Measurements from ENCODE around the gene ANKFY1. TPM values are rescaled to one million over a fixed set of nuclear protein-coding genes. Genes with fewer than 3 reads are reported as not detected.

Gene ANKFY1
- total and polyA plus RNA-seq, 2 donors (not counting 3 experiments of a cell fraction or from before 2014, with no cell fraction given) = 30.6 to 51.1 TPM

DNA sequence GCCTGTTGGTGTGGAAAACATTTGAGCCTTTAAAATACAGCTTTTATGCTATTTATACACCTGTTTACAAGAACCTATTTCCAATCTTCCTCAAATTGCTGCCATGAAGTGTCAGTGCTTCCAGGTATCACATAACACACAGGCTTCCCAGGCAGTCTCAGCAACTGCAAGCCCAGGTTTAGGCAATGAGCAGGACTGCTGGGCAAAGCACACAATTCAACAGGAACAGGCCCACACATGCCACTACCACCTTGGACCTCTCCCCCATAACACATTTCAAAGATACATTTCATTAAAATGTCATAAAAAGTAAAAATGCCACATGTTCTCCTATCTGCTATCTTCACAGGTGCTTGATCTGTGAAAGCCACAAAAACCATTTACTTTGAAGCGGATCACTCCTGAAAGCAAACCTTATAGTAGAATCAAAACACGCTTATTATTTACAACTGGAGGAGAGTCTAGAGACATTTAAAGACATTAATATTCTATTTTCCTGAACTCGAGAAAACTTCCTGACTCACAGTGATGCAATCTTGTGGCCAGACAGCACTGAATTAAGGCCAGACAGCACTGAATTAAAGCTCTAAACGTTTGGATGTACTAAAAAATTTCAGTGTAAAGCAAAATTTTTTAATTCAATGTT, 31.5 kb downstream of the ANKFY1 start:
- POLR2A ChIA-PET = interaction anchor here (0.7 kb wide), 1 partner anchor 10 kb away, joined by 3 read pairs; no protein-coding TSS in a partner anchor
- Histone ChIP-seq H3K27ac (ENCODE audit: insufficient read depth, low read depth, low read length) (no peak overlapping the region), H3K4me1 (ENCODE audit: control insufficient read depth, extremely low read depth, insufficient read depth, low read length) (peaks cover 17% of the 10 kb centered on the region), H3K9me3 (replicated peaks; ENCODE audit: control insufficient read depth, insufficient read depth, low read length) (no peaks in the 10 kb centered on the region), H2AFZ (ENCODE audit: low read depth, low read length) (no peak overlapping the region), H3K9ac (replicated peaks; ENCODE audit: extremely low read depth, insufficient read depth, low read length) (no peak overlapping the region), H3K36me3 (ENCODE audit: control insufficient read depth in 2 of 2, extremely low read depth in 1 of 2, insufficient read depth in 2 of 2, low read length in 2 of 2) (peaks cover 5 to 7% of the 10 kb centered on the region in 2 experiments), H3K27me3 (ENCODE audit: control insufficient read depth in 2 of 2, insufficient read depth in 2 of 2, low read length in 2 of 2) (no peaks in the 10 kb centered on the region), H3K79me2 (ENCODE audit: control insufficient read depth, insufficient read depth, low read length) (peaks cover 3% of the 10 kb centered on the region), H3K4me2 (ENCODE audit: insufficient read depth, low read length) (no peak overlapping the region), H3K9me1 (replicated peaks; ENCODE audit: control insufficient read depth, extremely low read depth, insufficient read depth, low read length) (no peaks in the 10 kb centered on the region), H4K20me1 (replicated peaks; ENCODE audit: control insufficient read depth, extremely low read depth, insufficient read depth, low read length) (no peaks in the 10 kb centered on the region), H3K4me3 (replicated peaks in 1 of 3; ENCODE audit: insufficient read depth in 1 of 3, low read depth in 1 of 3, low read length in 3 of 3) (no peak overlapping the region)
- FAIRE-seq (no peak), DNase-seq (ENCODE audit: low read depth, low spot score) (no peak)
- BruUV-seq (replicated peaks) = no TSS peak
- no peak for TF ChIP-seq GATA2 (IDR thresholded peaks at IDR 0.05; ENCODE audit: insufficient read depth, insufficient read length, low read depth, low read length)
- dilution Hi-C loops (cut with MboI; ENCODE audit: extremely low pct_ligation_motif_present, low sequenced_read_pairs) (no loop called here), intact Hi-C loops (cut with micrococcal nuclease) (no loop called here)
- CTCF ChIA-PET = interaction anchor here (0.9 to 1.3 kb wide), 2 partner anchors 17 to 32 kb away, joined by 3 to 6 read pairs; no protein-coding TSS in a partner anchor

DNA sequence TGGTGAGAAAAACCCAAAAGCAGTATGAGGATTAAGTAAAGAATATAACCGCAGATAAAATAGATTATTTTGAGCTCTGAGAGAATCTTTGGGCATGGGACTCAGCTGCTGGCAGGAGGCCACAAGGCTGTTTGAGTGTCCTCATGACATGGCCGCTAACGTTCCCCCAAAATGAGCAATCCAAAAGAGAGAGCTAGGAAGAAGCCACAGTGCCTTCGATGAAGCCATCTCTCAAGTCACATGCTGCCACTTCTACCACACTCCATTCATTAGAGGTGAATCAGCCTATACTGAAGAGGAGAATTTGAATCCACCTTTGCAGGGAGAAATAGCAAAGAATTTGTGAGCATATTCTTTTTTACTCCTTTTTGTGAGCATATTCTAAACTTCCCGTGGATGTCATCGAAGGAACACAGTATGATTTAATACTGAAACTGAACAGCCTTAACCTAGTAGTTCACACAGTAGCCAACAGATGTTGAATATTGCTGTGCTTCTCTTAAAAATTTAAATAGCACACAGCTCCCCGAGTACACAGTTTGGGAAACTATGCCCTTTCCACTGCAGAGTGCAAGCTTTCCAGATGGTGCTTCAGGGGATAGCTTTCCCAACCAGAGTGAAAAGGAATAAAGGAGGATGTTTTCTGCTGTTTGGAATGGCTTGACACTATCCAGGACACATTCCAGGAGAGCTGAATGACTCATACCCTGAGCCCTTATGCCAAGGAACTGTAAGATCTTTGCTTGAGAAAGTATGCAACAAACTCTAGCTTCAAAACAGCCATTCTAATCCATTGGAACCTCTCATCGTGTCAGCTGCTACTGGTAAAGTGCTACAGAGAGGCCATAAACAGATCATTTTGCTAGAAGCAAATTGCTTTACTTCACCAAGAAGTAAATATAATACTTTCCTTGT, 33.9 kb downstream of the ANKFY1 start:
- Histone ChIP-seq H3K4me1 (ENCODE audit: control insufficient read depth, extremely low read depth, insufficient read depth, low read length) (peaks cover 17% of the 10 kb centered on the region), H3K4me3 (replicated peaks in 1 of 3; ENCODE audit: insufficient read depth in 1 of 3, low read depth in 1 of 3, low read length in 3 of 3) (no peak overlapping the region), H3K9ac (replicated peaks; ENCODE audit: extremely low read depth, insufficient read depth, low read length) (no peak overlapping the region), H3K27me3 (ENCODE audit: control insufficient read depth in 2 of 2, insufficient read depth in 2 of 2, low read length in 2 of 2) (no peaks in the 10 kb centered on the region), H3K4me2 (ENCODE audit: insufficient read depth, low read length) (peak overlapping the region; percentile 25), H3K9me1 (replicated peaks; ENCODE audit: control insufficient read depth, extremely low read depth, insufficient read depth, low read length) (no peaks in the 10 kb centered on the region), H4K20me1 (replicated peaks; ENCODE audit: control insufficient read depth, extremely low read depth, insufficient read depth, low read length) (no peaks in the 10 kb centered on the region), H2AFZ (ENCODE audit: low read depth, low read length) (no peak overlapping the region), H3K79me2 (ENCODE audit: control insufficient read depth, insufficient read depth, low read length) (peaks cover 3% of the 10 kb centered on the region), H3K9me3 (replicated peaks; ENCODE audit: control insufficient read depth, insufficient read depth, low read length) (no peaks in the 10 kb centered on the region), H3K36me3 (ENCODE audit: control insufficient read depth in 2 of 2, extremely low read depth in 1 of 2, insufficient read depth in 2 of 2, low read length in 2 of 2) (peaks cover 3 to 5% of the 10 kb centered on the region in 2 experiments), H3K27ac (ENCODE audit: insufficient read depth, low read depth, low read length) (no peak overlapping the region)
- ChIA-PET CTCF (interaction anchor here (0.6 to 3.5 kb wide), 14 partner anchors 9 to 183 kb away, joined by 3 to 39 read pairs (median 4); partner anchors contain the start of gene ANKFY1), POLR2A (interaction anchor here (0.9 kb wide), 1 partner anchor 30 kb away, joined by 4 read pairs; no protein-coding TSS in a partner anchor)
- peak; percentile 93 for DNase-seq (ENCODE audit: low read depth, low spot score)
- peak; percentile 98 for FAIRE-seq
- dilution Hi-C loops (cut with MboI; ENCODE audit: extremely low pct_ligation_motif_present, low sequenced_read_pairs) = no loop called here
- no peak for TF ChIP-seq POLR2AphosphoS5 (IDR thresholded peaks at IDR 0.05; ENCODE audit: insufficient read depth, low read depth, low read length)
- TF ChIP-seq JUN (IDR thresholded peaks at IDR 0.05; ENCODE audit: borderline replicate concordance, insufficient read depth, insufficient read length, low read depth) = peak; percentile 84
- TF ChIP-seq FOS (IDR thresholded peaks at IDR 0.05; ENCODE audit: borderline replicate concordance, insufficient read depth, low read length) = peak; percentile 93
- intact Hi-C loops (cut with micrococcal nuclease) = no loop called here
- no TSS peak for BruUV-seq (replicated peaks)

Measured in endothelial cell of umbilical vein (primary cell).